Measurements from ENCODE around the gene CYP2D6. TPM values are rescaled to one million over a fixed set of nuclear protein-coding genes. Genes with fewer than 3 reads are reported as not detected.
"Not testable (repeated sequence)": the region's sequence is repeated elsewhere in the genome, so short reads cannot be mapped to it uniquely, and the experiment has no call there.

CYP2D6 gene
- total RNA-seq, 1 donor from 2014 or later = not detected

GRCh38 chr22:42160830-42161696, 30.5 kb upstream of the CYP2D6 start:
- DNase-seq (ENCODE audit: missing footprints) (no peak), ATAC-seq (no peak)
- intact Hi-C loops (cut with DNase I) = no loop called here

GRCh38 chr22:42160251-42160650, 29.6 kb upstream of the CYP2D6 start:
- DNase-seq (ENCODE audit: missing footprints) = no peak
- intact Hi-C loops (cut with DNase I) = no loop called here
- ATAC-seq = no peak

- DNase-seq (ENCODE audit: missing footprints) (no peak), ATAC-seq (no peak)
- intact Hi-C loops (cut with DNase I) = no loop called here
Measured at GRCh38 chr22:42158456-42159132, 28.0 kb upstream of the CYP2D6 start.

GRCh38 chr22:42156598-42156997, 26.0 kb upstream of the CYP2D6 start:
- intact Hi-C loops (cut with DNase I) = no loop called here
- ATAC-seq = peak; percentile 67
- DNase-seq (ENCODE audit: missing footprints) = no peak

GRCh38 chr22:42156121-42156520, 25.5 kb upstream of the CYP2D6 start:
- intact Hi-C loops (cut with DNase I) = no loop called here
- DNase-seq (ENCODE audit: missing footprints) (no peak), ATAC-seq (no peak)

GRCh38 chr22:42155053-42155543, 24.5 kb upstream of the CYP2D6 start:
- intact Hi-C loops (cut with DNase I) = no loop called here
- ATAC-seq = no peak
- no peak for DNase-seq (ENCODE audit: missing footprints)

GRCh38 chr22:42154293-42155052, 23.9 kb upstream of the CYP2D6 start:
- intact Hi-C loops (cut with DNase I) = no loop called here
- DNase-seq (ENCODE audit: missing footprints) (no peak), ATAC-seq (no peak)

GRCh38 chr22:42152661-42153270, 22.2 kb upstream of the CYP2D6 start:
- DNase-seq (ENCODE audit: missing footprints) = no peak
- ATAC-seq = no peak
- intact Hi-C loops (cut with DNase I) = no loop called here

GRCh38 chr22:42151924-42152635, 21.5 kb upstream of the CYP2D6 start:
- intact Hi-C loops (cut with DNase I) = no loop called here
- DNase-seq (ENCODE audit: missing footprints) = no peak
- ATAC-seq = no peak

GRCh38 chr22:42150727-42151590, 20.3 kb upstream of the CYP2D6 start:
- intact Hi-C loops (cut with DNase I) = no loop called here
- DNase-seq (ENCODE audit: missing footprints) = no peak
- no peak for ATAC-seq

- not testable (repeated sequence) for ATAC-seq; DNase-seq (ENCODE audit: missing footprints)
Measured at GRCh38 chr22:42149798-42150197, 19.2 kb upstream of the CYP2D6 start.

GRCh38 chr22:42145175-42145574, 14.6 kb upstream of the CYP2D6 start:
- intact Hi-C loops (cut with DNase I) = no loop called here
- ATAC-seq (no peak), DNase-seq (ENCODE audit: missing footprints) (no peak)

More at GRCh38 chr22:42149798-42150197, 19.2 kb upstream of the CYP2D6 start:
- intact Hi-C loops (cut with DNase I) = not testable (repeated sequence)

- ATAC-seq; intact Hi-C loops (cut with DNase I); DNase-seq (ENCODE audit: missing footprints): not testable (repeated sequence)
Measured at GRCh38 chr22:42143859-42144822, 13.5 kb upstream of the CYP2D6 start.

- intact Hi-C loops (cut with DNase I) = no loop called here
- ATAC-seq (no peak), DNase-seq (ENCODE audit: missing footprints) (no peak)
Measured at GRCh38 chr22:42142771-42143461, 12.3 kb upstream of the CYP2D6 start.

- intact Hi-C loops (cut with DNase I); DNase-seq (ENCODE audit: missing footprints); ATAC-seq: not testable (repeated sequence)
Measured at GRCh38 chr22:42141307-42142057, 10.9 kb upstream of the CYP2D6 start.
